Fibroblast of skin of back (primary cell): ENCODE measurements around the gene ENPP1.

ENCODE experiments used
- DNase-seq: peaks from one replicate; pipeline ENCODE4 v3.0.0-alpha.2; 2013

Gene ENPP1

DNA sequence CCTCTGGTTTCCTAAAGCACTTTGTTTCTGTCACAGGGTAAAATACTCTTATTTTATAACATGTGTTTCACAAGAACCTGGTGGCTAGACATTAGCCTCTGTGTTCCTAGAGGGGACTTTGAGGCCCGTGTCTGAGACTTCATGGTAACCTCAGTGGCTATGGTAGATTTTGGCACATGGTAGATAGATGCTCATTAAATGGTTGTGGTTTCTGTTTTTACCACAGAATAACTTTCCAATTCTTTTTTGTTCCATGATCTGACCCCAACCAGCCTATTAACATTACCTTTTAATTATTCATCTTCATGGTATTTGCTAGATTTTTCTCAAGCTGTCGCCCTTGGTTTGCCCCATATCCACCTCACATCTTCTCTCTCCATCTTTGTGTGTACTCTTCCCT lies 109.0 kb downstream of the ENPP1 start:
- no peak for DNase-seq

DNA sequence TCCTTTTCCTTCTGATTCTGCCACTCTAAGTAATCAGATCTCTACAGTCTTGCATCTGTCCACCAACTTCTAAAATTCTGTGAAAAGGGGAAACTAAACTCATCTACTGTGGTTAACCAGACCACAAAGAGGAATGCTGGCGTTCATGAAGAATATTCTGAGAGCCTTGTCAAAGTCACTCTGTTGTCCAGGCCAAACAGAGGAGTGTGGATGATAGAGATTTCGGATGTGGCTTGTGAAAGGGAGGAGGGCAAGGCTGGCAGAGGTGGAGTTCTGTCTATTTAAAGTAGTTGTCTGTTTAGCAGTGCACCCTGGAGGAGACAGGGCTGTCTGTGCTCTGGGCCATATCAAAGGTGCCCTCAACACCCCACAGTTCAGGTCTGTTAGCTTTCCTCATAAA lies 109.5 kb downstream of the ENPP1 start:
- DNase-seq: peak; percentile 40

DNA sequence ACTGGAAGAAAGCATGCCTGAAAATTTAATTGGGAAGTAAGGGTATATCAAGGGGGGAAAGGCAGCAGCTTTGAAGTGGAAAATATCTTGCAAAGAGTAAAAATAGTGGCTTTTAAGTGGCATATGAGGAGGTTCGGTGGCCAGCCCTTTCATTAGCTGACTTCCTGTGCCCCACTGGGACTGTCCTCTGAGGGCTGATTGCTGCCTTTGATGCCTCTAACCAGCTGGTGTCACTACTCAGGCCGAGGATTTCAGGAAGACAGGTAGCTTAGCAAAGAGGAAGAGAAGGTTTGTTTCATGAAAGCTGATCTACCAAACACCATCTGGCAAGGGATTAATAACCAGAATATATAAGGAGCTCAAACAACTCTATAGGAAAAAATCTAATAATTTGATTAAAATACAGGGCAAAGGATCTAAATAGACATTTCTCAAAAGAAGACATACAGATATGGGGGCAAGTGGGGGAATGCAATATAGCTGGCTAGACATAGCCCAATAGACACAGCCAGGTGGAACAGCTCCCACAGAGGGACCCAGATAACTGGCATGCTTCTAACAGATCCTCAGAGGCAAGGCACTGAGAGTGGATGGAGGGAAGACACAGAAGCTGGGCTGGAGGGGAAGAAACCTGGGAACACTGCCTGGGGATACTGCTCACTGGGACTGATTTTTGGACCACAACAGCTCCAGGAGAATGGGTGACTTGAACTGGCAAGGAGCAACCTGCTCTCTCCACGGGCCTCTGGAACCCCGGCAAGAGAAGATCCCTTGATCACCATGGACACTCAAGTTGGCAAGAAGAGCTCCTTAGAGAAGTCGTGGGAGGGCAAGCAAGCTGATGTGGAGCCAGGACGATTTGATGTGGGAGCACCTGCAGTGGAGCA lies 110.2 kb downstream of the ENPP1 start:
- no peak for DNase-seq

DNA sequence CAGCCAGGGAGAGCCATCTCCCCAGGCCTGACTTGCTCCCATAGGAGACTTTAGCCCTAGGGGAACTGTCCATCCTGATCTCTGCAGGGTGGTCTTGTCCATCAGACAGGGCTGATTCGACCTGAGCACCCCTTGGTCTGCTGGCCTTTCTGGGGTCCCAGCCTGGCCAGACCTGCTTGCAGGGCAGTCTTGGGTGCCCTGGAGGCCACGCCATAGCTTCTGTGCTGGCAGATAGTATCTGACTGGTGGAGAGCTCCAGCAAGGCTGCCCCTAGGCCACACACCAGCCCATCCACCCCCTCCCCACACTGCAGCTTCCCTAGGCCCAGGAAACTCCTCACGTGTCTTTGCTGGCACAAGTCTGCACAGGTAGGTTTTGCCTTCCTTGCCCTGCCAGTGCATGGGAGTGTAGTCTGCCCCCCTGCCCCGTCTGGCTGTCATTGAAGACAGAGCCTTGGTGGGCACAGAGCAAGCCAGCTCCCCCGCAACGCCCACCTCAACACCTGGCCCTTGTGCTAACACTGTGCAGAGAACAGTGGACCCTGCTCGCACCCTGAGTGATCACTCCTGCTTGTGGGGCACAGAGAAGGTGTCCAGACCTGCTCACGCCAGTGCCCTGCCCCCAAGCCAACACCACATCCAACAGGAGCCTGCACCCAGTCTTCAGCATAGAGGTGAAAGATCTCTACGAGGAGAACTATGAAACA lies 111.0 kb downstream of the ENPP1 start:
- no peak for DNase-seq

DNA sequence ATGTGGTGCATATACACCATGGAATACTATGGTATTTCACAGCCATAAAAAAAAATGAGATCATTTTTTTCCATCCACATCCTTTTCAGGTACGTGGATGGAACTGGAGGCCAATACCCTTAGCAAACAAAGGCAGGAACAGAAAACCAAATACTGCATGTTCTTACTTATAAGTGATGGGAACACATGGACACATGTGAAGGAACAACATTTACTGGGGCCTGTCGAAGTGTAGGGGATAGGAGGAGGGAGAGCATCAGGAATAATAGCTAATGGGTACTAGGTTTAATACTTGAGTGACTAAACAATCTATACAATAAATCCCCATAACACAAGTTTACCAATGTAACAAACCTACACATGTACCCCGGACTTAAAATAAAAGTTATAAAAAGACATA lies 112.8 kb downstream of the ENPP1 start:
- DNase-seq: no peak

DNA sequence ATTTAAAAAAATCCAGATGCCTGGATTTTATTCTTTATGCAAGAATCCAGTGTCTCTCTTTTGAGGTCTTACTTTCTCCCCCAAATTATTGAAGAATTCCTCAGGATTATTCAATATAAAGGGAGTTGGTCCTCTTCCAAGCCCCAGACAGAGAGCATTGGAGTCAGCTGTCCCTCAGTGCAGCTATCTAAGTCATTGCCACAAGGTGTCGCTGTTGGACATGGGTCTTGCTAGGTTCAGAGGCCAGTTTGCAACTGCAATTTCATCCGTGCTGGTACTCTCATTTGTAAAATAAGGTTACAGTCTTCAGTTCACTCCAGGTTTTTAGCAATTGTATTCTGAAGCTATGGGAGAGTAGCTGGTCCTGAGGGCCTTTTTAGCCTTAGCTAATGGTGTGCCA lies 115.5 kb downstream of the ENPP1 start:
- peak; percentile 68 for DNase-seq

DNA sequence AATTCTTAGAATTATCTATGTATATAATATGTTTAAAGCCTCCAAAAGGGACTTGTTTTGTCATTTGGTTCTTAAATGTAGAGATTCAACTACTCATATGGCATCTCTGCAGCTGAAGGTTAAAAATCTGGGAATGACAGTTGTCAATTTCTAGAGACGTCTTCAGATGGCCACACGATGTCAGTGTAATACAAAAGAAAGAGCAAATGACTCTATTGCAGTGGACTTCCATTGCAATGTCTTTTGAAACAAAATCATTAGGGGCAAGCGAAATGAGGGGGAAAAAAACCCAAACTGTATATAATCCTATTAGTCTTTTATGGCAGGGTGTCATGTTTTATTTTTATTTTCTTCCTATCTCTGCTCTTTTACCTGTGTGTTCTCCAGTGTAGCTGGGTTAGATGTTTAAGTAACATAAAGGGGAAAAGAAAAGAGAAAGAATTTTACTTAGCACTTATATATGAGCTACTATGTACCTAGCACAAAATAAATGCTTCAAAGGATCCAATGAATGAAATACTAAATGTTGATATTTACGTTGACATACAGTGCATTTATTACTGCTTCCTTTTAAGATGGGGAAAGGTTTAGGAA lies 117.2 kb downstream of the ENPP1 start:
- peak; percentile 72 for DNase-seq

DNA sequence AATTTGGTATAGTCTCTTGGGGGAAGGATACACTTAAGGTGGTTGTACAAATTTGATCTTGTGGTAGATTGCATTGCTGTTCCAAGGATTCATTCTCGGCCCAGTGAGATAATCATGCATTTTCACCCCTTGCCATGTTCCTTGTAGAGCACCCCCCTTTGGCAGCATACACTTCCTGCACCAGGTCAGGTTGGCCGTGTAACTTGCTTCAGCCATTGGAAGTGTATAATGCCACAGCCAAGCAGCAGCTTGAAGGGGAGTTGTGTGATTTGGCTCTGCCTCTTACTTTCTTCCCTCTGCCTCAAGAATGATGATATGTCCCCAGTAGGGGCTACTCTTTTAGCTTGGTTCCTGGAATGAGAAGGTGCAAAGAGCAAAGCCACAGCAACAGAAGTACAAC lies 121.4 kb downstream of the ENPP1 start:
- DNase-seq: no peak

DNA sequence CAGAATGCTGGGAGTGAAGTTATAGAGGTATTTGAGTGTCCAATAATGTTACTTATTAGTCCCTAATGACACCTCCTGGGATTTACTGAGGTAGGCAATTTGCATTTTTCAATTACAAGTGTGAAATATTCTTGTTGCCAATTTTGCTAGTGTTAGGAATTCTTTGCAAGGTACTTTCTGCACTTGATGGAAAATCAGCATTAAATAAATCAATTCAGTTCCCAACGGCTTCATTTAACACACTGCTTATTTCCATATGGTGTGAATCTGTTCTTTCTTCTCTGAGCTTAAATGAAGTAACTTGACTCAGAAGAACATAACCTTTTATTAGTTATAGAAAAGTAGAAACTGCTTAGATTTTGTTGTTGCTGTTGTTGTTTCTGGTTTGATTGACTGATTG lies 122.2 kb downstream of the ENPP1 start:
- DNase-seq: no peak

DNA sequence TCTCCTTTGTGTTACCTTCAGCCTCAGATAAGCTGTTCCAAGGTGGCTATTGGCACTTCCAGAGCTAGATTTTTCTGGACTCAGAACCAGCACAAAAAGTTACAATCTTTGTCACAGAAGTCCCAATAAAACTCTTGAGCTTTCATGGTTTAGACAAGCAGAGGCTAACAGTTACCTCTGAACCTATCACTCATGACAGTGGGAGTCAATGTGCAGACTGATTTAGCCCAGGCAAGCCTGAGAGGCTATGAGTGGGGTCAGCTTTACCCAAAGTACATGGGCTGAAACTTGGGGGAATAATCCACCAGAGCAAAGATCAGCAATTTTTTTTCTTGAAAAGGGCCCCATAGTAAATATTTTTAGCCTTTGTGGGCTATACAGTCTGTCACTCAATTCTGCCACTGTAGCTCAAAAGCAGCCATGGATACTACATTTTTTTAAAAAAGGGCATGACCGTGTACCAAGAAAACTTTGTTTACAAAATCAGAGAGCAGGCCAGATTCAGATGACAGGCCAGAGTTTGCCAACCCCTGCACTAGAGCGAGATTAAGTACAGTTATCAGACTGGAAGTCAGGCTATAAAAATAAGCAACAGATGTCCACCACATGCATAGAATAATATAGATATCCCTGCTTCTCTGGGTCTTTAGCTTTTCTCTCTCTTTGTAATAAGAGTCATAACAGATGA lies 123.4 kb downstream of the ENPP1 start:
- DNase-seq: no peak

DNA sequence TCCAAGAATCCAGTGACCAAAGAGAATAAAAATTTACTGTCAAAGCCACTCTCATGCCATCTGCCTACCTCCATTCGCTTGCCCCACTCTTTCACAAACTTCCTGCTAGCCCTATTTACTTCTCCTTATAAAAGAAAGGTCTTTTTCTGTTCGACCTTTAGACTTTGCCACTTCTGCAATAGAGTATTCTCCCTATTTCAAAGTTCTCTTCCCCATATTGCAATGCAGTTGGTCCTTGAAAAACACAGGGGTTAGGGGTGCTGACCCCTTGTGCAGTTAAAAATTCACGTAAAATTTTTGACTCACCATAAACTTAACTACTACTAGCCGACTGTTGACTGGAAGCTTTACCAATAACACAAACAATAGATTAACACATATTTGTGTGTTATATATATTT lies 128.3 kb downstream of the ENPP1 start:
- DNase-seq: no peak

DNA sequence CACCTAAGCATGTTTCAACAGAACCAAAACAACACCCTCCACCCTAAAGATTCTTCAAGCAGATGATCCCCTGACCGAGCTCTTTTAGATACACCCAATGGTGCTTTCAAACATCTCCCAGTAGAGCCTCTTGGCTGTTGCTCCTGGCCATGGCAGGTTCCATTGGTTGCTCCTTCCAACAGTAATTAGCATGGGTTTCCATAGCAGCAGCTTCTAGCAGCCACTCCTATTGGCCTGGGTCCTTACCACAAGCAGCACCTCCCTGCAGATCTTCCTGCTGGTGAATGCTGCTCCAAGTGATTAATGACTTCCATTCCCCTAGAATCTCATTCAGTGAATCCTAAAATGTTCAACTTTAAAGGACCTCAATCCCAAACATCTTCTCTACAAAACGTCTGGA lies 129.4 kb downstream of the ENPP1 start:
- DNase-seq: no peak

DNA sequence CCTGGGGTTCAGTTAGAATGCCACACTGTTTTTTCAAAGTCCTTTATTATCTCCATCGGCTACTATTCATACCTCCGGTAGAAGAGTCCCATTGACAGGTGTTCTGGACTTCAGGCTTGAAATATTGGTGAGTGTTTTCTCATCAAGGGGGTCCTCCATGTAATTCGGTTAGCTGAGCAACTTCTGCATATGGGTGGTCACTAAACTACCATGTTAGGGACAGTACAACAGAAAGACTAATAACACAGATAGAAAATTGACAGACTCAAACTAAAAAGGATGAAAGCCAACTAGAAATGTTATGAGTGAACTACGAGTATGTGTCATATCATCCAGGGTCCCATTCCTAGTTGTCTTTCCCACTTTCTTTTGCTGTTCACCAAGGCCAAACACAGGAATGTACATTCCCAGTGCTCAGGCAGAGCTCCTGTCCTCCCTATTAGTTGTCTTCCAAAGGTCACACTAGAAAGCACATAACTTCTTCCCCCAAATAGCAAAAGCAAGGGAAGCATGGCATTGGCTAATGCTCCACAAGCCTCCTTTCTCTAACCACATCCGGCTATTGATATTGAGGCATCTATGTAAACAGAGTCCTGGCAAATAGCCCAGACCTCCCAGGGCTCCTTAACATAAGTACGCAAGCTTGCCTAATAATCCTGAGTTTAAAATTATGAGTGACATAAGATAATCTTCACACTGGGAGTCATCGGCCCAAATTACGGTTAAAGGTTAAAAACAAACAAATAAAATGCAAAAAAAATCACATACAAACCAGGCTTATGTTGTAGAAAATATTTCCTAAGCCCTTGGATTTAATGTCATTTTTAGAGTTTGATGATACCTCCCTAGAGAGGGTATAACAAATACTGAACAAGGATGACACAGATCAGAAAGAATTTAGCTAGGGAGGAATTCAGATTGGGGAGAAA lies 130.1 kb downstream of the ENPP1 start:
- peak; percentile 95 for DNase-seq
